ENCODE results near the gene TAGLN. TPM values are rescaled to one million over a fixed set of nuclear protein-coding genes. Genes with fewer than 3 reads are reported as not detected.

The TAGLN gene
- total and polyA plus RNA-seq, 2 of the 8 experiments (the other 6 are each of a cell fraction or from before 2014, with no cell fraction given) = 140 to 300 TPM

- H2BK20ac ChIP-seq (ENCODE audit: low read length) = no peak overlapping the region
- no peak overlapping the region for H3K4ac ChIP-seq (replicated peaks; ENCODE audit: insufficient read length, low read depth, low read length)
- H3K18ac ChIP-seq (ENCODE audit: extremely low read depth, low read length) = no peak overlapping the region
- WGBS, 2 experiments (ENCODE audit: extremely low coverage in 1 of 2, insufficient coverage in 1 of 2, insufficient read length in 1 of 2, insufficient replicate concordance in 2 of 2, low coverage in 1 of 2, low lambda C conversion rate in 2 of 2, missing lambda C conversion rate in 1 of 2) = 87% methylated on average over 7 of the region's 7 CpGs; no CpG with 5 or more reads in 1 of the 2 experiments
- peaks cover 0 to 4% (median 0%) of the 10 kb centered on the region in 4 experiments; a peak in 1 of 8 replicates for H3K36me3 ChIP-seq (ENCODE audit: control insufficient read depth in 2 of 4, insufficient read depth in 4 of 4, low read length in 3 of 4)
- H3K14ac ChIP-seq (ENCODE audit: insufficient read length) = no peak overlapping the region
- H3K56ac ChIP-seq (replicated peaks; ENCODE audit: insufficient read length, low read depth, low read length) = no peak overlapping the region
- H3K79me1 ChIP-seq (ENCODE audit: low read depth, low read length) = no peaks in the 10 kb centered on the region; the same call in 1 of the 2 replicates
- H2BK15ac ChIP-seq (ENCODE audit: low read length) = no peak overlapping the region
- ChIA-PET POLR2A (ENCODE audit: partially characterized antibody) (interaction anchor here (1.0 to 10.3 kb wide), 6 partner anchors 13 to 50 kb away, joined by 3 to 153 read pairs (median 10); partner anchors contain the start of genes PCSK7 and SIDT2), CTCF (ENCODE audit: partially characterized antibody) (interaction anchor here (0.9 to 18.7 kb wide), 8 partner anchors 8 to 356 kb away, joined by 3 to 449 read pairs (median 4); partner anchors contain the start of genes PCSK7, RNF214 and SIDT2)
- peaks cover 7 to 32% (median 28%) of the 10 kb centered on the region in 4 experiments for H3K4me1 ChIP-seq (replicated peaks in 1 of 4; ENCODE audit: control insufficient read depth in 3 of 4, insufficient read depth in 4 of 4, low read length in 3 of 4)
- H4K20me1 ChIP-seq (replicated peaks in 1 of 2; ENCODE audit: control insufficient read depth in 1 of 2, insufficient read depth in 2 of 2, low read length in 2 of 2) = peaks cover 2% of the 10 kb centered on the region in 2 experiments
- no peaks in the 10 kb centered on the region for H3K9me3 ChIP-seq (ENCODE audit: insufficient read depth in 2 of 2, low read depth in 1 of 2, low read length in 1 of 2)
- H2BK120ac ChIP-seq (replicated peaks; ENCODE audit: low read depth, low read length) = no peak overlapping the region
- no peaks in the 10 kb centered on the region; a peak in 1 of 7 replicates for H3K27me3 ChIP-seq (replicated peaks in 1 of 4; ENCODE audit: control insufficient read depth in 3 of 4, extremely low read depth in 1 of 4, insufficient read depth in 3 of 4, low read length in 3 of 4)
- no peak overlapping the region for H2AFZ ChIP-seq (ENCODE audit: low read length)
- H3K4me3 ChIP-seq (ENCODE audit: extremely low read depth in 1 of 4, insufficient read depth in 2 of 4, low read depth in 3 of 4, low read length in 4 of 4) = no peak overlapping the region
- H3K4me2 ChIP-seq (ENCODE audit: insufficient read depth in 1 of 2, low read depth in 2 of 2, low read length in 2 of 2) = no peak overlapping the region
- no peak overlapping the region for H2BK5ac ChIP-seq (ENCODE audit: low read depth, low read length)
- H4K91ac ChIP-seq (replicated peaks; ENCODE audit: insufficient read length, low read length) = no peak overlapping the region
- no peak overlapping the region for H3K23ac ChIP-seq (ENCODE audit: insufficient read length)
- TF ChIP-seq SIN3A (conservative IDR thresholded peaks at IDR 0.05 in 1 of 2, IDR thresholded peaks at IDR 0.05 in 1 of 2; ENCODE audit: low read depth in 1 of 2, low read length in 2 of 2) (no peak), GTF2F1 (IDR thresholded peaks at IDR 0.05; ENCODE audit: borderline replicate concordance, low read depth, low read length) (no peak)
- no peak overlapping the region for H3K27ac ChIP-seq (ENCODE audit: low read depth, low read length)
- no peak overlapping the region for H4K8ac ChIP-seq (ENCODE audit: extremely low read depth, insufficient read depth, low read length)
- FAIRE-seq (no peak), DNase-seq (ENCODE audit: low read depth in 1 of 2, low spot score in 2 of 2) (no peak)
- no peak overlapping the region for H4K5ac ChIP-seq (ENCODE audit: insufficient read length, low read depth, low read length)
- H3K79me2 ChIP-seq (ENCODE audit: control insufficient read depth in 1 of 2, insufficient read depth in 2 of 2, low read length in 2 of 2) = peaks cover 0 to 11% of the 10 kb centered on the region in 2 experiments; a peak in 1 of 4 replicates
- no peak overlapping the region for H2BK12ac ChIP-seq (ENCODE audit: low read depth, low read length)
- no peak overlapping the region for H2AK5ac ChIP-seq (ENCODE audit: low read depth, low read length)
- H3K9ac ChIP-seq (replicated peaks in 1 of 4; ENCODE audit: extremely low read depth in 1 of 4, low read depth in 3 of 4, low read length in 3 of 4) = no peak overlapping the region
- peaks cover 6% of the 10 kb centered on the region; the same call in 1 of the 2 replicates for H3K23me2 ChIP-seq (ENCODE audit: low read depth, low read length)
These were observed 2.2 kb upstream of the TAGLN start for GRCh38 chr11:117197006-117197405.
